ENCODE results near the gene FUT3.
"Not testable (repeated sequence)": the region's sequence is repeated elsewhere in the genome, so short reads cannot be mapped to it uniquely, and the experiment has no call there.

The FUT3 gene

GRCh38 chr19:5851302-5851701 lies at the start of gene FUT3:
FUT3 (minus strand) TSS chr19:5851449.
- DNase-seq (ENCODE audit: low spot score) = no peak

GRCh38 chr19:5900976-5901375 lies 49.7 kb upstream of the FUT3 start:
- no peak for DNase-seq (ENCODE audit: low spot score)

- no peak for DNase-seq (ENCODE audit: low spot score)
Measured at GRCh38 chr19:5899728-5900526, 48.7 kb upstream of the FUT3 start.

- DNase-seq (ENCODE audit: low spot score) = no peak
Measured at GRCh38 chr19:5897189-5897969, 46.1 kb upstream of the FUT3 start.

GRCh38 chr19:5896365-5897076 lies 45.3 kb upstream of the FUT3 start:
- no peak for DNase-seq (ENCODE audit: low spot score)

GRCh38 chr19:5895890-5896289 lies 44.6 kb upstream of the FUT3 start:
- DNase-seq (ENCODE audit: low spot score) = no peak

- no peak for DNase-seq (ENCODE audit: low spot score)
Measured at GRCh38 chr19:5895409-5895808, 44.2 kb upstream of the FUT3 start.

- no peak for DNase-seq (ENCODE audit: low spot score)
Measured at GRCh38 chr19:5894704-5895349, 43.6 kb upstream of the FUT3 start.

- DNase-seq (ENCODE audit: low spot score) = peak; percentile 37
Measured at GRCh38 chr19:5893907-5894703, 42.9 kb upstream of the FUT3 start.

- DNase-seq (ENCODE audit: low spot score) = no peak
Measured at GRCh38 chr19:5893296-5893903, 42.2 kb upstream of the FUT3 start.

GRCh38 chr19:5892772-5893275 lies 41.6 kb upstream of the FUT3 start:
- DNase-seq (ENCODE audit: low spot score) = no peak

GRCh38 chr19:5891938-5892771 lies 40.9 kb upstream of the FUT3 start:
- peak; percentile 79 for DNase-seq (ENCODE audit: low spot score)

GRCh38 chr19:5891572-5891937 lies 40.3 kb upstream of the FUT3 start:
- peak; percentile 5 for DNase-seq (ENCODE audit: low spot score)

GRCh38 chr19:5890099-5890498 lies 38.9 kb upstream of the FUT3 start:
- DNase-seq (ENCODE audit: low spot score) = peak; percentile 12

GRCh38 chr19:5889288-5889971 lies 38.2 kb upstream of the FUT3 start:
- peak; percentile 20 for DNase-seq (ENCODE audit: low spot score)

GRCh38 chr19:5884065-5884811 lies 33.0 kb upstream of the FUT3 start:
- not testable (repeated sequence) for DNase-seq (ENCODE audit: low spot score)

GRCh38 chr19:5883157-5883873 lies 32.1 kb upstream of the FUT3 start:
- not testable (repeated sequence) for DNase-seq (ENCODE audit: low spot score)
